Measurements from ENCODE around the gene TWIST2.
A peak's percentile ranks its signal among the peaks of the same experiment; 100 is the strongest.

The TWIST2 gene

GRCh38 chr2:238839428-238839827 is 8.5 kb upstream of the TWIST2 start:
- no peak for DNase-seq

DNA sequence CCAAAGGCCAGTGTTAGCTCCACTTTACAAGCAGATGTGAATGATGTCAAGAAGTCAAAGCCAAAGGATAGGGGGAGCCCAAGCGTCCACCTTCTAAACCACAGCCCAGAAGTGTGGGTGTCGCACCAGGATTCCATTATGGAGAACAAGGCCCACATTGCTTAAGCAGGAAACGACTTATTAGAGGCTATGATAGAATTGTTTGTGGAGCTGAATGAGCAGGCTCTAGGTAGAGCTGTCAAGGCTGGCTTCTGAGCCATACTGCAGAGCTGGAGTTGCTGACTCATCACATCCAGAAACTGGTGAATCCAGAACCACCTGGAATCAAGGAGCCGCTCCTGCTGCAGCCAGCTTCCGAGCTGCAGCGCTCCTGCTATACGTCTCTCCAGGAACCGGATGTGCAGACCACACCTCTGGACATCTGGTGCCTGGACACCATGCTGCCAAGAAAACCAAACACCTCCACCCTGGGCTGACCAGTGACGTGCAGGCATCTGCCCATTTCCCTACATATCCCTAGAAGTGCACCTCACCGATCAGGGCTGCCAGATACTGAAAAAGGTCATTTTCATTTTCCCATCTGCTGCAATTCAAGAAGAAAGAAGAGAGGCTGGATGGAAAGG is 6.2 kb upstream of the TWIST2 start:
- DNase-seq = no peak

GRCh38 chr2:238843476-238843875 is 4.4 kb upstream of the TWIST2 start:
- no peak for DNase-seq

GRCh38 chr2:238845583-238846377 is 2.1 kb upstream of the TWIST2 start:
- DNase-seq = no peak

GRCh38 chr2:238846378-238846627 is 1.6 kb upstream of the TWIST2 start:
- DNase-seq = no peak

DNA sequence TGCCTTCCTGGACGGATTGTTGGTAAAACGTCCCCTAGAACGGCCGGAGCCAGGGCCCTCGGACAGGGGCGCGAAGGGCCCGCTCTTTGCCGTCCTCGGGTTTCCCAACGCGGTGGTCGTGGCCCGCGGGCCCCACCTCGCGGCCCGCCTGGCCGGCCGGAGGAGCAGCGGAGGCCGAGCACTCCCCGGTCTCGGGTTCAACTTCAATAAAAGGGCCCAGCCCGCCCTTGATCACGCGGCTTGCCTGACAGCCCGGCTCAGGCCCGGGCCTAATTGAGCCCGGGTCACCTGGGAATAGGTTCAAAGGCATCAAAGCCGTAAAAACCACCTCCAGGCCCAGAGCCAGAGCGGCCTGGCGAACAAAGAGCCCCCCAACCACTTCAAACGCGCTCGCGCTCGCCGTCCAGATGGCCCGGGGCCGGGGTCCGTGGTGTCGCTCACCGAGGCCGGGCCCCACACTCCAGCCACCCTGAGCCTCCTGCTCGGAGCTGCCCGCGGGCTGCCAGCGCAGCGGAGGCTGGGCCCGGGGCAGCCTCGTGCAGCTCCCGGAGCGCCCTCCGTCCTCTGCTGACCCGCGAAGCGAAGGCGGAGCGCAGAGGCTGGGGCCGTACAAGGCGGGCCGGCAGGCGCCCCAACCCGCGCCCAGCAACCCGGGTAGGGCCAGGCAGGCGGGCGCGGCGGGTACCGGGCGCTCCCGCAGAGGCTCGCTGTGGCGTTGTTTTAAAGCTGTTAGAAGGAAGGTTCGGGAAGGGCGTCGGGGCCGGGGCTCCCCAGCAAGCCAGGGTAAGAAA is 1.1 kb upstream of the TWIST2 start:
- no peak for DNase-seq

- DNase-seq = no peak
Observed at GRCh38 chr2:238847419-238847801, 475 bp upstream of the TWIST2 start.

- no peak for DNase-seq
Observed at GRCh38 chr2:238848691-238848975, 748 bp downstream of the TWIST2 start.

GRCh38 chr2:238848976-238849853 is 1.3 kb downstream of the TWIST2 start:
- DNase-seq = no peak

DNA sequence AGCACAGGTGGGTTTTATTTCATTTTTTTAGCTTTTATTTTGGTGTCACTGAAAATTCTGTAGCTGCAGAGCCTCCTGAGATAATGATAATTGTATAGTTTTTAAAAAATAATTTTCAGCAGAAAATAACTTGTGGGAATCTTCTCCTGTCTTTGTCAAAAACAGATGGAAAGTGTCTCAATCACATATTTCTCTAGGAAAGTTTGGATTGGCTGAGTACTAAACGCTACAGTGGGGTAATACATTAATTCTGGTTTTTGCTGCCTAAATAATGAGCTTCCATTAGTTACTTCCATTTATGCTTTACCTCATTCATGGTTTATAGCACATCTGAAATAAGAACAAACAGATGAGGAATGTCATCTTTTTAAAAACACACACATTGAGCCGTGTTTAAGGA is 2.2 kb downstream of the TWIST2 start:
- DNase-seq = no peak

DNA sequence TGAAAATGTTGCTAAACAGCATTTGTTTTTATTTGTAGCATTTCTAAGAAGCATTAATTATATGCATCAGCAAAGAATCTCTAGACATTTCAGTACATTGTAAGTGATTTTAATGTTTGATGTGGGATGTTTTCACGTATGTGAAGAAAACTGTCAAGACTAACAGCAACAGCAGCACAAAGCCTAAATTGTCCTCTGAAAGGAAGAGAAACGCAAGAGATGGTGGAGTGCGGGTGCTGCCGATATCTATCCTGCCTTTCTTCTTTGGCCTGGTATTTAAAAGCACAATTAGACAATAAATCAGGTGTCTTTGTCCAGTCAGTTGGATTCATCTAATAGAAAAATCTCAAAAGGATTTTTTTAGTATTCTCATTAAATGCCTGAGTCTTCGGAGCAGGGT is 3.1 kb downstream of the TWIST2 start:
- no peak for DNase-seq

- DNase-seq = no peak
Observed at GRCh38 chr2:238851761-238852160, 3.9 kb downstream of the TWIST2 start.

DNA sequence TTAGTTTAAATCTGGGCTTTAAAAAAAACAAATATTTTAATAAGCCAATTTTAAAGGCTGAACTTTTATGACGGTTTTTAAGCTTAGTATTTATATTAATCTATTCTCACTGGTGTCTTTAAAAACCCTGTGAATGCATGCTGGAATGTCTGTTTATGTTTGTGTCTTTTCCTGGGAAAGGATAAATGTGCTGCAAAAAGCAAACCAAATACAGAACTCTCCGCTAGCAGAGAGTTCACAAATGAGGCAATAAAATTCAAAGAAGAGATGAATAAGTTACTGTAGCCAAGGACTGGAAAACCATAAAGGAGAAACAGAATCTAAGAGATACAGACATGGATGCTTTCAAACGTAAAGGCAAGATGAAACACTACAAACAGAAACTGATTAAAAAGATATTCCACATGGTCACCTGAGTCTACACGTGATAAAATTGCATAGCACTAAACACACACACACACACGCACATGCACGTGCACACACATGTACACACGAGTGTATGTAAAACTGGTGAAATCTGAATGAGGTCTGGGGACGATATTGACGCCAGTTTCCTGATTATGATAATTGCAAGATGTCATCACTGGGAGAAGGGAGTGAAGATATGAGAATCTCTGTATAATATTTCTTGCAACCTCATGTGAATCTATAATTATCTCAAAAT is 4.5 kb downstream of the TWIST2 start:
- no peak for DNase-seq

- no peak for DNase-seq
Observed at GRCh38 chr2:238853218-238853617, 5.3 kb downstream of the TWIST2 start.

DNA sequence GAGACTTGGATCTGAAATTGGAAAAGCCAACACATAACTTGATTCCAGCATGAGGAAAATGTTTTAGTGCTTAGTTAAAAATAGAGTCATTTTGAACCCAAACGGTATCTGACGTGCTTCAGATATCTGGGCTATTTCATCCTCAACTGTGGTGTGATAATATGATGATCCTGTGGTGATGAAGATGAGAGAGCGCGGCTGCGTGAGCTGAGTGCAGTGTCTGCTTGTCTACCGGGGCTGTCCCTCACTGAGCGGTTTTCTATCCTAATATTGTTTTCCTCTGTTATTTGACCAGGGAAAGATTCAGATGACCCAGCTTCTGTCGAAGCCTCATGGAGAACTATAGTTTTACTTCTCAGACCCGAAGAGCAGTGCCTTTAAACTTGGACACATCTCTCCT is 5.8 kb downstream of the TWIST2 start:
- no peak for DNase-seq

GRCh38 chr2:238854246-238854645 is 6.4 kb downstream of the TWIST2 start:
- DNase-seq = no peak

GRCh38 chr2:238854699-238855229 is 6.9 kb downstream of the TWIST2 start:
- DNase-seq = no peak

GRCh38 chr2:238855299-238855698 is 7.4 kb downstream of the TWIST2 start:
- no peak for DNase-seq

- no peak for DNase-seq
Observed at GRCh38 chr2:238855891-238856580, 8.2 kb downstream of the TWIST2 start.

DNA sequence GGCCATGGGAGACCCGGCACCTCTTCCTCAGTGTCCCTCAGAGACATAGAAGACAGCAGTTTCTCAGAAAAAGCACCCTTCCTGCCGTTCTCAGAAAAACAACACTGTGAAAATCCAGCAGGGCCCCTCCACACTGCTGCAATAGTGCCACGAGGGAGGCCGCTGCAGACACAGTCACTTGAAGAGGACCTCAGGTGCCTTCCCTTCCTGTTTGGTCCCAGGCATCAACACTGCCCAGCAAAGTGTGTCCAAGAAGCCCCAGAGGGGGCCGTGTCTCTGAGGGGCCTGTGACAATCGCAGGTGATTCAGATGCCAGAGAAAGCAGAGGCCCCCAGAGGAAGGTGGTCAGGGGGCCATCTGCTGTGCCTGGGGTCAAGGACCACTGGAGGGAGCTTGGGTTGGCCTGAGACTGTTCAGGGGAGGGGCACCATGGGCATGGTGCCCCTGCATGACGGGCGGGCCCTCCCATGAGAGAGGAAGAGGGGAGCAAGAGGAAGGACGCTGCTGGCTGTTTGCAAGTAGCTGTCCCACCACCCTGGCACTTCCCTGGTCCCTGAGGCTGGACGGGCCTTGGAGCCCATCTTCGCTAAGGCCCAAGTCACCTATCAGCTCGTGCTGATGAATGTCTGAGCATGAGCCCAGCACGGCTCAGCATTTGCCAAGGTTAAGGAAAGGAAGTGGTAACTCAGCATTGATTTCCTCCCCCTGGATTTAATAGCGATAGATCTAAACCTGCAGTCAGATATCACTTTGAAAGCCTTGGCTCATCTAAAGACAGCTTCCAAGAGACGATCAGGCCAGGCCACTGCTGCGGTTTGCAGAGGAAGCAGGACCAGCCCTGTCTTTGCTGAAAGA is 9.1 kb downstream of the TWIST2 start:
- no peak for DNase-seq

GRCh38 chr2:238857959-238858358 is 10.1 kb downstream of the TWIST2 start:
- peak; percentile 47 for DNase-seq
